Ovary (tissue), 10 donors: Measurements from ENCODE around the gene DNER. TPM values are rescaled to one million over a fixed set of nuclear protein-coding genes. Genes with fewer than 3 reads are reported as not detected.
"Not testable (repeated sequence)": the region's sequence is repeated elsewhere in the genome, so short reads cannot be mapped to it uniquely, and the experiment has no call there.

Experiments used
- DNase-seq, 5 donors: peaks; one replicate each; pipeline ENCODE4 v3.0.0-alpha.2; 2019 to 2020
- H3K27ac ChIP-seq, 2 donors: fragments of 200-600 bp; one replicate each; pipeline versions ENCODE4 v1.5.1 to v1.8.0; 2019 to 2022
- H3K27me3 ChIP-seq: fragments of 200-600 bp; one replicate; pipeline ENCODE4 v1.8.0; 2022
- H3K36me3 ChIP-seq: fragments of 200-600 bp; sonication (generic); one replicate; pipeline ENCODE4 v1.5.1; 2019
- H3K4me1 ChIP-seq: one replicate; pipeline ENCODE4 v1.8.1; 2013; ENCODE audit warnings: mild to moderate bottlenecking, moderate library complexity; ENCODE audit not compliant: insufficient read depth
- H3K4me3 ChIP-seq: fragments of 200-600 bp; sonication (generic); one replicate; pipeline ENCODE4 v1.5.1; 2017
- H3K9me3 ChIP-seq, 2 donors: fragments of 200-600 bp in 1 of 2; sonication (generic) in 1 of 2; one replicate each; pipeline versions ENCODE4 v1.5.1 to v1.8.1; 2013 to 2019; ENCODE audit warnings: mild to moderate bottlenecking in 1 of 2, moderate library complexity in 1 of 2
- EP300 ChIP-seq: sonication (generic); formaldehyde crosslinking; IDR thresholded peaks from one replicate; pipeline ENCODE4 v1.6.1; 2017; ENCODE audit warnings: antibody characterized with exemption
- POLR2A ChIP-seq: fragments of 450-650 bp; IDR thresholded peaks from one replicate; pipeline ENCODE4 v1.6.1; 2017; ENCODE audit warnings: antibody characterized with exemption, mild to moderate bottlenecking, moderate library complexity
- WGBS, 3 donors: extraction: QIAGEN DNeasy Blood & Tissue Kit in 1 of 3; methylation state at CpG; one replicate each; pipeline versions ENCODE4 v1.1.5 to v1.1.7; 2013 to 2017; 5-methylcytosine and 5-hydroxymethylcytosine counted together
- intact Hi-C, 4 donors: fragments of 100-400 bp; cut with DNase I; formaldehyde crosslinking; loops; one replicate each; pipeline versions ENCODE4 v1.11.0 to v1.15.1; 2022 to 2023
- long read RNA-seq, 3 donors: library from polyadenylated mRNA in 2 of 3; unstranded in 2 of 3; transcript quantifications; one replicate each; pipeline ENCODE4 v2.0.0 and lab custom pipeline, GENCODE V29; 2021 to 2026
- polyA plus RNA-seq, 2 donors: library from polyadenylated mRNA; stranded (reverse); fragments of 200-250 nt in 1 of 2; fragments of 350-450 nt in 1 of 2; fragmentation: Illumina TruSeq in 1 of 2; extraction: RNeasy Lipid Tissue Mini Kit (QIAGEN cat#74804) in 1 of 2; gene quantifications; one replicate each; pipeline ENCODE4 v1.2.3, GENCODE V29; 2013 to 2014
- total RNA-seq, 7 donors: library from RNA; depleted of rRNA in 2 of 7; stranded (reverse); fragments of >200 nt in 2 of 7; fragmentation: NEBNext Ultra II Directional in 3 of 7; extraction: Animal tissue kit (Norgen Biotek cat#: 25700) in 3 of 7; gene quantifications; one replicate each; pipeline versions ENCODE4 v1.1.0 to v1.2.4, GENCODE V29; 2016 to 2023
- TF ChIP-seq, protein P1 (sequence below), 3 donors: fragments of 450-650 bp in 2 of 3; fragments of 200-600 bp in 1 of 3; IDR thresholded peaks; one replicate each; pipeline versions ENCODE4 v1.5.1 to v1.8.0; 2016 to 2022; ENCODE audit warnings: antibody characterized with exemption in 3 of 3, mild to moderate bottlenecking in 1 of 3
- donor health status: DM: no; HTN: no; CAD: no; lungs with moderate emphysema.
- donor health status: DM: no; HTN: no; CAD: no.
- donor health status: Bipolar disorder and iron deficiency.
- donor health status: DM: yes; HTN: yes; CAD: no.
- donor health status: DM: no; HTN: no; CAD: no.
- donor health status: DM: yes; HTN: yes; CAD: no.

Gene DNER
- total RNA-seq (1 to 10 TPM in 5 of 7 donors, under 1 TPM in 1, not detected in 1; 0.17 to 2.7 (median 1.2) TPM), polyA plus RNA-seq (1 to 10 TPM in 1 of 2 donors, under 1 TPM in 1; 0.17 to 1.3 TPM)
- long read RNA-seq, donor 1, partial matches to known transcripts: 3 of 8 reads
- long read RNA-seq, donor 1, other reads (novel, unspliced or antisense): 5 of 8 reads
- long read RNA-seq, donor 2: 0 reads
- long read RNA-seq, donor 3, partial matches to known transcripts: 1 of 2 reads
- long read RNA-seq, donor 3, other reads (novel, unspliced or antisense): 0 of 2 reads

DNA sequence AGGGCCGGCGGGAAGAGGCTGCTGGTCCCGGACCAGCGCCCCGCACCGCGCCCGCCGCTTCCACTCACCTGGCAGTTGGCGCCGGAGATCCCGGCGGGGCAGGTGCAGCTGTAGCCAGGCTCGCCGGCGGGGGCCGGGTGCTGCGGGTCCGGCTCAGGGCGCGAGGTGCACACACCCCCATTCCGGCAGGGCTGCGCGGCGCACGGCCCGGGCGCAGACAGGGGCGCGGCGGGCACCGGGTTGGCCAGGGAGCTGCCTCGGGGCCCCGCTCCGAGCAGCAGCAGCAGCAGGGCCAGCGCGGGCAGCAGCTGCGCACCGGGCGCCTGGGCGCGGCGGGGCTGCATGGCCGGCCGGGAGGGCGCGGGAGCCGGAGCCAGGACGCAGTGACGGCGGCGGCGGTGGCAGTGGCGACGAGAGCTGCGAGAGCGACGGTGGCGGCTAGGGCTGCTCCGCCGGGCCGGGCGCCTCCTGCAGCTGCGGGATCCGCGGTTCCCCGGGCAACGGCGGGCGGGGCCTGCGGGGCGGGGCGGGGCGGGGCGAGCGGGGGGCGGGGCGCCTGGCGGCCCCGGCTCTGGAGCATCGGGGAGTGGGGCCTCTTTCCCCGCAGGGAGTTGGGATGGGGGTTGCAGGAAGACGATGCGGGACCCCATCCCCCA is at the start of gene DNER:
Gene DNER, minus strand, starts transcription at position 476 of the 656 bp plus-strand sequence. Its CDS starts 132 bp downstream, at position 344.
- TF ChIP-seq, protein P1, sequence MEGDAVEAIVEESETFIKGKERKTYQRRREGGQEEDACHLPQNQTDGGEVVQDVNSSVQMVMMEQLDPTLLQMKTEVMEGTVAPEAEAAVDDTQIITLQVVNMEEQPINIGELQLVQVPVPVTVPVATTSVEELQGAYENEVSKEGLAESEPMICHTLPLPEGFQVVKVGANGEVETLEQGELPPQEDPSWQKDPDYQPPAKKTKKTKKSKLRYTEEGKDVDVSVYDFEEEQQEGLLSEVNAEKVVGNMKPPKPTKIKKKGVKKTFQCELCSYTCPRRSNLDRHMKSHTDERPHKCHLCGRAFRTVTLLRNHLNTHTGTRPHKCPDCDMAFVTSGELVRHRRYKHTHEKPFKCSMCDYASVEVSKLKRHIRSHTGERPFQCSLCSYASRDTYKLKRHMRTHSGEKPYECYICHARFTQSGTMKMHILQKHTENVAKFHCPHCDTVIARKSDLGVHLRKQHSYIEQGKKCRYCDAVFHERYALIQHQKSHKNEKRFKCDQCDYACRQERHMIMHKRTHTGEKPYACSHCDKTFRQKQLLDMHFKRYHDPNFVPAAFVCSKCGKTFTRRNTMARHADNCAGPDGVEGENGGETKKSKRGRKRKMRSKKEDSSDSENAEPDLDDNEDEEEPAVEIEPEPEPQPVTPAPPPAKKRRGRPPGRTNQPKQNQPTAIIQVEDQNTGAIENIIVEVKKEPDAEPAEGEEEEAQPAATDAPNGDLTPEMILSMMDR (IDR thresholded peaks at IDR 0.05): no peak
- TF ChIP-seq EP300 (no peak), POLR2A (no peak)
- Histone ChIP-seq H3K27ac (no peak within 1 kb of the TSS), H3K4me1 (peaks cover 10% of the 10 kb centered on the region), H3K4me3 (peak within 1 kb of the TSS; percentile 18), H3K27me3 (peaks cover 3% of the 10 kb centered on the region), H3K9me3 (no peaks in the 10 kb centered on the region), H3K36me3 (no peaks in the 10 kb centered on the region)
- peak in 1 of 5 donors; percentile 15 for DNase-seq
- 1 to 3% (median 1%) methylated on average over 11 to 82 of the region's 84 CpGs for WGBS, 3 donors
- intact Hi-C loops: no loop called here

GRCh38 chr2:229761663-229762062 is 47.3 kb upstream of the DNER start:
- Histone ChIP-seq H3K9me3 (no peaks in the 10 kb centered on the region), H3K27ac (no peak overlapping the region), H3K36me3 (no peaks in the 10 kb centered on the region), H3K27me3 (no peaks in the 10 kb centered on the region), H3K4me3 (no peak overlapping the region), H3K4me1 (no peaks in the 10 kb centered on the region)
- WGBS, 3 donors: 55 to 58% (median 58%) methylated on average over 1 of the region's 1 CpG
- intact Hi-C loops: no loop called here
- DNase-seq: no peak
- TF ChIP-seq POLR2A (no peak), EP300 (no peak)
- TF ChIP-seq, protein P1 (IDR thresholded peaks at IDR 0.05): no peak

DNA sequence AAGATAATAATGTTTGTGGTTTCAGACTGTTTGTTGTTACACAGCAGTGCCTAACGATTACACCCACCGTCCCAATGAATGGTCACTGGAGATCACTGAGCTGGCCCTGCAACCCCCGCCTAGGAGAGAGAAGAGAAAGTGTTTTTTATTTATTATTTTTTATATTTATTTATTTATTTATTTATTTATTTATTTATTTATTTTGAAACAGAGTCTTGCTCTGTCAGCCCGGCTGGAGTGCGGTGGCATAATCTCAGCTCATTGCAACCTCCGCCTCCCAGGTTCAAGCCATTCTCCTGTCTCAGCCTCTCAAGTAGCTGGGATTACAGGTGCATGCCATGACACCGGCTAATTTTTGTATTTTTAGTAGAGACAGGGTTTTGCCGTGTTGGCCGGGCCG is 43.1 kb upstream of the DNER start:
- DNase-seq, H3K9me3 ChIP-seq, H3K27me3 ChIP-seq, H3K4me1 ChIP-seq, H3K4me3 ChIP-seq, H3K36me3 ChIP-seq, intact Hi-C loops, H3K27ac ChIP-seq: not testable (repeated sequence)
- 95 to 97% (median 96%) methylated on average over 10 of the region's 10 CpGs for WGBS, 3 donors

GRCh38 chr2:229752970-229753729 is 38.8 kb upstream of the DNER start:
- Histone ChIP-seq H3K27ac (no peak overlapping the region), H3K4me1 (no peaks in the 10 kb centered on the region), H3K4me3 (no peak overlapping the region), H3K9me3 (no peaks in the 10 kb centered on the region), H3K36me3 (no peaks in the 10 kb centered on the region), H3K27me3 (no peaks in the 10 kb centered on the region)
- DNase-seq: no peak
- TF ChIP-seq, protein P1 (IDR thresholded peaks at IDR 0.05): no peak
- no peak for TF ChIP-seq POLR2A
- no peak for TF ChIP-seq EP300
- intact Hi-C loops: no loop called here
- WGBS, 3 donors: 65 to 71% (median 66%) methylated on average over 11 of the region's 11 CpGs
